Calu3 (cell line): Measurements from ENCODE around the gene CRIM1. TPM values are rescaled to one million over a fixed set of nuclear protein-coding genes. Genes with fewer than 3 reads are reported as not detected.

ENCODE experiments used
- BruUV-seq: library from RNA; stranded (reverse); fragments of 400-500 nt; replicated peaks from 2 replicates; lab custom pipeline; 2021; lab: Mats Ljungman, UMichigan
- CTCF ChIA-PET: fragments of 300-600 bp; sonication (Branson Sonifier 250); formaldehyde crosslinking; loops from one replicate; lab custom pipeline; 2022; ENCODE audit warnings: antibody characterized with exemption; lab: Charles Lee
- DNase-seq: peaks from one replicate; pipeline ENCODE4 v3.0.0; 2022
- H3K27ac Mint-ChIP-seq: one replicate; pipeline ENCODE4 v1.8.0; 2022; ENCODE audit warnings: mixed read lengths; ENCODE audit not compliant: unreplicated experiment
- H3K27me3 Mint-ChIP-seq: one replicate; pipeline ENCODE4 v1.8.0; 2022; ENCODE audit warnings: mixed read lengths; ENCODE audit not compliant: unreplicated experiment
- H3K36me3 Mint-ChIP-seq: one replicate; pipeline ENCODE4 v1.8.0; 2022; ENCODE audit warnings: mild to moderate bottlenecking, moderate library complexity, mixed read lengths; ENCODE audit not compliant: insufficient read depth, unreplicated experiment
- H3K4me1 Mint-ChIP-seq: one replicate; pipeline ENCODE4 v1.8.0; 2022; ENCODE audit warnings: mild to moderate bottlenecking, low read depth, mixed read lengths; ENCODE audit not compliant: unreplicated experiment
- H3K4me3 Mint-ChIP-seq: one replicate; pipeline ENCODE4 v1.8.0; 2022; ENCODE audit warnings: mild to moderate bottlenecking, low read depth, moderate library complexity, mixed read lengths; ENCODE audit not compliant: unreplicated experiment
- H3K9me3 Mint-ChIP-seq: one replicate; pipeline ENCODE4 v1.8.0; 2022; ENCODE audit warnings: low read depth, mixed read lengths; ENCODE audit not compliant: unreplicated experiment
- intact Hi-C: fragments of 100-400 bp; cut with micrococcal nuclease; formaldehyde crosslinking; loops from one replicate; pipeline ENCODE4 v1.10.0; 2022; ENCODE audit not compliant: unreplicated experiment
- total RNA-seq: library from RNA; stranded (reverse); gene quantifications from 2 replicates; pipeline ENCODE4 v1.2.3, GENCODE V29; 2022
- TF ChIP-seq, protein P1 (sequence below): fragments of 200-600 bp; IDR thresholded peaks from one replicate; pipeline ENCODE4 v1.8.0; 2022; ENCODE audit warnings: antibody characterized with exemption; ENCODE audit not compliant: unreplicated experiment

The CRIM1 gene
- total RNA-seq, 1 experiment from 2014 or later: 57.6 TPM

DNA sequence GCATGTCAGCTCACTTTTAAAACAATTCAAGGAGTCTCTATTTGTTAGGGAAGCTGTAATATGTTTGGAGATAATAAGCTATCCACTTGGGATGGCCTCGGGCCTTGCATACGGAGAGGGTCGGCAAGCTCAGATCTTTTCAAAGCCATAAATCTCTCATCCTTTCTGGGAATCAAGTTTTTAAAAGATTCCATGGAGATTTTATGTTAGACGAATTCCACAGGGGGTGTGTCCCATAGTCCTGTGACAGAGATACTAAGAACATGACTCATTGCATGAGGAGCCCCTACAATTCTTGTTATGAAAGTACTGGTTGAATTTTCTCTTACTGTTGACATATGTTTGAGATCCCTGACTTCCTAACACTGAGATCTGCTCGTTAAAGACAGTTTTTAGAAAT is 133.7 kb downstream of the CRIM1 start:
- intact Hi-C loops: loop anchor here (5.0 kb wide), 2 partner anchors 37 to 73 kb away; no protein-coding TSS in a partner anchor
- TF ChIP-seq, protein P1, sequence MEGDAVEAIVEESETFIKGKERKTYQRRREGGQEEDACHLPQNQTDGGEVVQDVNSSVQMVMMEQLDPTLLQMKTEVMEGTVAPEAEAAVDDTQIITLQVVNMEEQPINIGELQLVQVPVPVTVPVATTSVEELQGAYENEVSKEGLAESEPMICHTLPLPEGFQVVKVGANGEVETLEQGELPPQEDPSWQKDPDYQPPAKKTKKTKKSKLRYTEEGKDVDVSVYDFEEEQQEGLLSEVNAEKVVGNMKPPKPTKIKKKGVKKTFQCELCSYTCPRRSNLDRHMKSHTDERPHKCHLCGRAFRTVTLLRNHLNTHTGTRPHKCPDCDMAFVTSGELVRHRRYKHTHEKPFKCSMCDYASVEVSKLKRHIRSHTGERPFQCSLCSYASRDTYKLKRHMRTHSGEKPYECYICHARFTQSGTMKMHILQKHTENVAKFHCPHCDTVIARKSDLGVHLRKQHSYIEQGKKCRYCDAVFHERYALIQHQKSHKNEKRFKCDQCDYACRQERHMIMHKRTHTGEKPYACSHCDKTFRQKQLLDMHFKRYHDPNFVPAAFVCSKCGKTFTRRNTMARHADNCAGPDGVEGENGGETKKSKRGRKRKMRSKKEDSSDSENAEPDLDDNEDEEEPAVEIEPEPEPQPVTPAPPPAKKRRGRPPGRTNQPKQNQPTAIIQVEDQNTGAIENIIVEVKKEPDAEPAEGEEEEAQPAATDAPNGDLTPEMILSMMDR: no peak
- H3K4me1 Mint-ChIP-seq: peaks cover 47% of the 10 kb centered on the region
- DNase-seq: no peak
- peaks cover 2% of the 10 kb centered on the region for H3K9me3 Mint-ChIP-seq
- H3K27ac Mint-ChIP-seq: peak overlapping the region; percentile 71
- no peak overlapping the region for H3K4me3 Mint-ChIP-seq
- CTCF ChIA-PET: no interaction called here
- H3K36me3 Mint-ChIP-seq: no peaks in the 10 kb centered on the region
- no peaks in the 10 kb centered on the region for H3K27me3 Mint-ChIP-seq
- BruUV-seq: no TSS peak

DNA sequence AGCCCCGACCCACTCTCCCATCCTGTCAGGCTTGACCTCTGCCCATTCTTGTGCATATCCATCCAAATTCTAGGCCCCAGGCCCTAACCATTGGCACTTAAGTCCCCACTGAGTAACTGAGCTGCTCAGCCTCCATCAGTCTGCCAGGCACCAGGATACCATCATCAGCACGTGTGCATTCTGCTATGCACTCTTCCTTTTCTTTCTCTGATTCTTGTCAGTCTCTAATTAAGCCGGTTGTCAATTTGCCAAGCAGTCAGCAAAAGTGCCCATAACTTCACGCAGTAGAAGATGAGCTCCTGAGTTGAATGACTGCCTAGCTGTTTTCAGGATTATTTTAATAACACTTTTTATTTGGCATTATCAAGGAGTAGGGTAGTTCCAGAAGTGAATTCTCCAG is 135.2 kb downstream of the CRIM1 start:
- H3K27ac Mint-ChIP-seq: peak overlapping the region; percentile 47
- intact Hi-C loops: no loop called here

DNA sequence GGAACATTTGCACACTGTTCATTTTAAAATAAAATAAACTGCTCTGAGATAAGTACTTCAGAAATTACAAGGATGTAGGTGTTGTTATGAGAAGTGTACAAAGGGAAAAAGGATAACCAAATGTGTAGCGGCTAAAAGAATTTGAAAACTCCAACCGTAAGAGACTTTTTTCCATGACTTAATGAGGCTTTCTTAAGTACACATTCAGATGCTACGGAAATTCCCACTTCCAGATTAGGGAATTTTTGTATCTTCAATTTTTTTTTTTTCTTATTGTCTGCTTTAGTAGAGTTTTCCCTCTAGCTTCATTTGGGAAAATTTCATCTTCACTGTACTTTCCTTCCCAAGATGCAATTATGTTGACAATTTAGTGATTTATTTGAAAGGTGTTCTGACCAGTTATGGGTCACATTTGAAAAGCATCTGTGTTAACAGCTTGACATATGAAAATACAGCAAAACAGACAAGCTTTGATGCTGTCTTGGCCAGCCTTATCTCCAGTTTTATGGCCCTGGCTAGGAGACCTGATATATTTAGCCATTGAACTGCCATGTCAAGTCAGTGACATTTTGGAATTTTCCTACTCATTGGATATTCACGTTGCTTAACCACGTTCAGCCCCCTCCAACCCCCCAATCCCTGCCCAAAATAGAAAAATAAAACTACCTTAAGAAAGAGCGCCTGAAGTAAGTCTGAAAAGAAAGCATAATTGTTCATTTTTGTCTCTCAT is 136.8 kb downstream of the CRIM1 start:
- TF ChIP-seq, protein P1: no peak
- H3K27me3 Mint-ChIP-seq: no peaks in the 10 kb centered on the region
- BruUV-seq: no TSS peak
- H3K27ac Mint-ChIP-seq: no peak overlapping the region
- CTCF ChIA-PET: interaction anchor here (1.0 to 1.7 kb wide), 3 partner anchors 10 to 33 kb away, joined by 3 to 5 read pairs (median 3); no protein-coding TSS in a partner anchor
- DNase-seq: no peak
- no peak overlapping the region for H3K4me3 Mint-ChIP-seq
- peaks cover 2% of the 10 kb centered on the region for H3K9me3 Mint-ChIP-seq
- H3K36me3 Mint-ChIP-seq: no peaks in the 10 kb centered on the region
- intact Hi-C loops: no loop called here
- peaks cover 21% of the 10 kb centered on the region for H3K4me1 Mint-ChIP-seq

More for the DNA sequence above, 135.2 kb downstream of the CRIM1 start:
- Mint-ChIP-seq H3K36me3 (no peaks in the 10 kb centered on the region), H3K27me3 (no peaks in the 10 kb centered on the region), H3K4me3 (no peak overlapping the region), H3K9me3 (peaks cover 2% of the 10 kb centered on the region), H3K4me1 (peaks cover 35% of the 10 kb centered on the region)
- TF ChIP-seq, protein P1: no peak
- CTCF ChIA-PET: interaction anchor here (0.9 kb wide), 1 partner anchor 21 kb away, joined by 3 read pairs; no protein-coding TSS in a partner anchor
- BruUV-seq: no TSS peak
- DNase-seq: no peak

DNA sequence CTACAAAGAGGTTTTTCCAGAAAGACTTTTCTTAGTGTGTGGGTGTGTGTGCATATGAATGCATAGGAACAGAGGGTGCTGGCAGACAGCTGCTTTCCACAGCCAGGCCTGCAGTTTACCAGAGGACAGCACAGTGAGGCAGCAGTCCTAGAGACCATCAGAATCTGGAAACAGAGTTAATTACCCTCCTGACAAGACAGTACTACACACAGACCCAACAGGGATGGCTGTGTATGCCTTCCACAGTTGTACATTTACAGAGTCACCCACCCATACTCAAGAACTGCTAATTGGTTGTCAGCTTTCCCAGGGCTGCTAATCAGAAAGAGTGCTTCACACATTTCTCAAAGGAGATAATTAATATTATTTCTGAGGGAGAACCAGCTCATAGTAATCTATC is 137.7 kb downstream of the CRIM1 start:
- intact Hi-C loops: no loop called here
- no peaks in the 10 kb centered on the region for H3K36me3 Mint-ChIP-seq
- H3K27ac Mint-ChIP-seq: no peak overlapping the region
- TF ChIP-seq, protein P1: no peak
- no peak overlapping the region for H3K4me3 Mint-ChIP-seq
- H3K9me3 Mint-ChIP-seq: peaks cover 2% of the 10 kb centered on the region
- BruUV-seq: no TSS peak
- DNase-seq: no peak
- CTCF ChIA-PET: interaction anchor here (1.0 to 1.7 kb wide), 2 partner anchors 14 to 33 kb away, joined by 3 to 5 read pairs; no protein-coding TSS in a partner anchor
- H3K4me1 Mint-ChIP-seq: peaks cover 21% of the 10 kb centered on the region
- H3K27me3 Mint-ChIP-seq: no peaks in the 10 kb centered on the region
